B cell (primary cell): ENCODE results near the gene NTSR2. TPM values are rescaled to one million over a fixed set of nuclear protein-coding genes. Genes with fewer than 3 reads are reported as not detected.

Source experiments
- ATAC-seq: fragments of 200-7000 bp; cut with Tn5 transposase; one replicate; pipeline ENCODE4 v1.10.0; 2021; ENCODE audit warnings: low read depth, mild to moderate bottlenecking, moderate number of reproducible peaks, moderate library complexity
- CTCF ChIA-PET: fragments of 350-600 bp; sonication (Branson Sonifier 250); formaldehyde crosslinking; loops from one replicate; lab custom pipeline; 2021; ENCODE audit warnings: antibody characterized with exemption, inconsistent platforms; lab: Charles Lee
- POLR2A ChIA-PET: fragments of 350-600 bp; sonication (Branson Sonifier 250); formaldehyde crosslinking; loops from one replicate; lab custom pipeline; 2021; ENCODE audit warnings: antibody characterized with exemption; lab: Charles Lee
- DNase-seq: peaks from one replicate; pipeline ENCODE4 v3.0.0; 2013
- H2AFZ ChIP-seq: 2 replicates; pipeline ENCODE4 v1.6.1; 2012; ENCODE audit warnings: mild to moderate bottlenecking, low read depth, low read length; ENCODE audit not compliant: insufficient read depth, poor library complexity, severe bottlenecking
- H3K27ac ChIP-seq, 2 donors: 1 replicate in 1 of 2; 2 replicates in 1 of 2; pipeline ENCODE4 v1.5.1; 2012 to 2013; ENCODE audit warnings: low read length in 2 of 2, mild to moderate bottlenecking in 2 of 2, moderate library complexity in 1 of 2
- H3K27me3 ChIP-seq, 4 experiments: fragments of 200-600 bp in 1 of 4; sonication (generic) in 1 of 4; replicated peaks in 1 of 4; 1 replicate in 2 of 4; 2 replicates in 2 of 4; pipeline versions ENCODE4 v1.6.1 to v1.7.0; 2013 to 2016; ENCODE audit warnings: low read length in 3 of 4, mild to moderate bottlenecking in 2 of 4, mixed read lengths in 1 of 4, moderate library complexity in 1 of 4; ENCODE audit not compliant: insufficient read depth in 4 of 4, control insufficient read depth in 3 of 4; ENCODE audit errors: control extremely low read depth in 1 of 4
- H3K36me3 ChIP-seq, 2 experiments: replicated peaks in 1 of 2; 1 replicate in 1 of 2; 2 replicates in 1 of 2; pipeline versions ENCODE4 v1.6.1 to v1.7.1; 2013; ENCODE audit warnings: low read length in 1 of 2; ENCODE audit not compliant: insufficient read depth in 2 of 2, control insufficient read depth in 1 of 2; ENCODE audit errors: control extremely low read depth in 1 of 2, extremely low read depth in 1 of 2
- H3K4me1 ChIP-seq, 2 donors: fragments of 200-600 bp in 1 of 2; sonication (generic) in 1 of 2; 1 replicate in 1 of 2; 2 replicates in 1 of 2; pipeline versions ENCODE4 v1.5.1 to v1.6.1; 2013 to 2017; ENCODE audit warnings: low read length in 2 of 2; ENCODE audit not compliant: control insufficient read depth in 2 of 2, insufficient read depth in 2 of 2
- H3K4me2 ChIP-seq: replicated peaks from 2 replicates; pipeline ENCODE3; 2012; ENCODE audit warnings: mild to moderate bottlenecking, low read depth, low read length; ENCODE audit not compliant: poor library complexity, severe bottlenecking
- H3K4me3 ChIP-seq, 5 experiments: fragments of 200-600 bp in 1 of 5; sonication (generic) in 1 of 5; 1 replicate in 3 of 5; 2 replicates in 2 of 5; pipeline versions ENCODE4 v1.5.1 to v1.7.0; 2011 to 2016; ENCODE audit warnings: low read length in 4 of 5, mild to moderate bottlenecking in 4 of 5, low read depth in 2 of 5, control low read depth in 1 of 5, moderate library complexity in 1 of 5; ENCODE audit not compliant: insufficient read depth in 1 of 5; ENCODE audit errors: control extremely low read depth in 1 of 5, extremely low read depth in 1 of 5
- H3K79me2 ChIP-seq: fragments of 200-600 bp; sonication (generic); one replicate; pipeline ENCODE4 v1.6.0; 2016; ENCODE audit warnings: low read length; ENCODE audit not compliant: control insufficient read depth, insufficient read depth
- H3K9ac ChIP-seq: fragments of 200-600 bp; sonication (generic); 2 replicates; pipeline ENCODE4 v1.6.1; 2017; ENCODE audit warnings: mild to moderate bottlenecking, low read length, moderate library complexity
- H3K9me3 ChIP-seq, 3 donors: one replicate each; pipeline versions ENCODE4 v1.6.1 to v1.7.1; 2013; ENCODE audit warnings: low read length in 2 of 3; ENCODE audit not compliant: control insufficient read depth in 2 of 3, insufficient read depth in 1 of 3; ENCODE audit errors: control extremely low read depth in 1 of 3
- H4K20me1 ChIP-seq: 2 replicates; pipeline ENCODE4 v1.6.0; 2012; ENCODE audit warnings: mild to moderate bottlenecking, low read length; ENCODE audit not compliant: insufficient read depth, control insufficient read depth, poor library complexity, severe bottlenecking
- H3K27ac Mint-ChIP-seq: one replicate; pipeline ENCODE4 v1.8.0; 2021; ENCODE audit warnings: mixed read lengths
- H3K27me3 Mint-ChIP-seq: one replicate; pipeline ENCODE4 v1.8.0; 2021; ENCODE audit warnings: mixed read lengths
- H3K4me1 Mint-ChIP-seq: one replicate; pipeline ENCODE4 v1.8.0; 2021; ENCODE audit warnings: mixed read lengths
- H3K4me3 Mint-ChIP-seq: one replicate; pipeline ENCODE4 v1.8.0; 2021; ENCODE audit warnings: mixed read lengths
- H3K9me3 Mint-ChIP-seq: one replicate; pipeline ENCODE4 v1.8.0; 2022; ENCODE audit warnings: mixed read lengths; ENCODE audit not compliant: insufficient read depth
- EZH2 ChIP-seq: IDR thresholded peaks from 2 replicates; pipeline ENCODE4 v1.6.1; 2012; ENCODE audit warnings: borderline replicate concordance, low read depth, mild to moderate bottlenecking, moderate library complexity, low read length; ENCODE audit not compliant: insufficient read depth, poor library complexity, severe bottlenecking
- WGBS: methylation state at CpG from one replicate; pipeline ENCODE4 v1.1.5; 2013; ENCODE audit warnings: missing lambda C conversion rate; ENCODE audit not compliant: insufficient coverage; 5-methylcytosine and 5-hydroxymethylcytosine counted together
- intact Hi-C: fragments of 100-400 bp; cut with micrococcal nuclease; formaldehyde crosslinking; loops from one replicate; pipeline ENCODE4 v1.10.0; 2022
- polyA plus RNA-seq: library from polyadenylated mRNA; depleted of rRNA; stranded (reverse); fragments of >200 nt; gene quantifications from 2 replicates; pipeline ENCODE4 v1.2.3, GENCODE V29; 2012
- total RNA-seq, 2 donors: library from RNA; stranded (reverse); fragments of 120-200 nt in 1 of 2; gene quantifications; 1 replicate in 1 of 2; 2 replicates in 1 of 2; pipeline versions ENCODE4 v1.2.3 to v1.2.4, GENCODE V29; 2013 to 2022
- TF ChIP-seq, protein P1 (sequence below): fragments of 200-600 bp; IDR thresholded peaks from one replicate; pipeline ENCODE4 v1.8.0; 2022; ENCODE audit warnings: antibody characterized with exemption, mild to moderate bottlenecking

The NTSR2 gene
- total and polyA plus RNA-seq, 2 donors (not counting 1 experiment from before 2014, with no cell fraction given) = not detected

DNA sequence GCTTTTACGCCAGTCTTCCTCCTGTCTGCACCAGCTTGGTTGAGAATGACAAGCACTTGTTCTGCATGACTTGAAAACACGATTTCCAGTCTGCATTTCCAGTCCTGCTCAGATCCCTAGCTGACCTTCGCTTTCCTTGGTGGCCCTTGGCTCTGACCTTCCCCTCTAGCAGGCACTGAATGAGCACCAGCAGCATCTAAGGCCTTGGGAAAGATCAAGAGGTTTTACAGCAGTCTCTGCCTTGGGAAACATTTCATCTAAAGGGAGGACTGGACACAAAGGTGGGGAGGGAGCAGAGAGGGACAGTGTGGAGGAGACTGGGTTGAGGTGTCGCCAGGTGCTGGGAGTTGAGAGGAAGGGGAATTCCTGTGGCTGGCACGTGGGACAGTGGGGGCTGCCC is 30.5 kb downstream of the NTSR2 start:
- peaks cover 0 to 2% (median 0%) of the 10 kb centered on the region in 4 experiments for H3K27me3 ChIP-seq
- DNase-seq = no peak
- Mint-ChIP-seq H3K27ac (no peak overlapping the region), H3K4me3 (no peak overlapping the region), H3K4me1 (no peaks in the 10 kb centered on the region), H3K27me3 (peaks cover 18% of the 10 kb centered on the region), H3K9me3 (no peaks in the 10 kb centered on the region)
- CTCF ChIA-PET = no interaction called here
- no peaks in the 10 kb centered on the region for H3K9me3 ChIP-seq
- intact Hi-C loops = no loop called here
- TF ChIP-seq, protein P1, sequence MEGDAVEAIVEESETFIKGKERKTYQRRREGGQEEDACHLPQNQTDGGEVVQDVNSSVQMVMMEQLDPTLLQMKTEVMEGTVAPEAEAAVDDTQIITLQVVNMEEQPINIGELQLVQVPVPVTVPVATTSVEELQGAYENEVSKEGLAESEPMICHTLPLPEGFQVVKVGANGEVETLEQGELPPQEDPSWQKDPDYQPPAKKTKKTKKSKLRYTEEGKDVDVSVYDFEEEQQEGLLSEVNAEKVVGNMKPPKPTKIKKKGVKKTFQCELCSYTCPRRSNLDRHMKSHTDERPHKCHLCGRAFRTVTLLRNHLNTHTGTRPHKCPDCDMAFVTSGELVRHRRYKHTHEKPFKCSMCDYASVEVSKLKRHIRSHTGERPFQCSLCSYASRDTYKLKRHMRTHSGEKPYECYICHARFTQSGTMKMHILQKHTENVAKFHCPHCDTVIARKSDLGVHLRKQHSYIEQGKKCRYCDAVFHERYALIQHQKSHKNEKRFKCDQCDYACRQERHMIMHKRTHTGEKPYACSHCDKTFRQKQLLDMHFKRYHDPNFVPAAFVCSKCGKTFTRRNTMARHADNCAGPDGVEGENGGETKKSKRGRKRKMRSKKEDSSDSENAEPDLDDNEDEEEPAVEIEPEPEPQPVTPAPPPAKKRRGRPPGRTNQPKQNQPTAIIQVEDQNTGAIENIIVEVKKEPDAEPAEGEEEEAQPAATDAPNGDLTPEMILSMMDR = no peak
- no peak for TF ChIP-seq EZH2
- POLR2A ChIA-PET = no interaction called here
- no peaks in the 10 kb centered on the region for H4K20me1 ChIP-seq
- ATAC-seq = no peak
- H3K79me2 ChIP-seq = no peaks in the 10 kb centered on the region
- 74% methylated on average over 5 of the region's 5 CpGs for WGBS
- no peak overlapping the region for H3K27ac ChIP-seq
- no peak overlapping the region for H3K4me2 ChIP-seq
- H3K36me3 ChIP-seq = no peaks in the 10 kb centered on the region
- no peak overlapping the region for H2AFZ ChIP-seq
- no peaks in the 10 kb centered on the region for H3K4me1 ChIP-seq
- H3K9ac ChIP-seq = no peak overlapping the region
- no peak overlapping the region for H3K4me3 ChIP-seq

DNA sequence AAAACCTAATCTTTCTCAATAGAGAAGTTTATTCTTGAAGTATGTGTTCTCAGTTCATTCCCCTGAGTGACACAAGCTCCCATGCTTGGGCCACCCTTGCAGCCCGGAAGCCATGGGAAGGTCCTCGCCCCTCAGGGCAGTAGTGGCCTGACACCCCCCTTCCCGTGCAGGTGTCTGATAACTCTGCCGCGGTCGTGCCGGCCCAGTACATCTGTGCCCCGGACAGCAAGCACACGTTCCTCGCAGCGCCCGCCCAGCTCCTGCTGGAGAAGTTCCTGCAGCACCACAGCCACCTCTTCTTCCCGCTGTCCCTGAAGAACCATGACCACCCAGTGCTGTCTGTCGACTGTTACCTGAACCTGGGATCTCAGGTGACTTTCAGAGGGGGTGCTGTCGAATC is 32.4 kb downstream of the NTSR2 start:
- Mint-ChIP-seq H3K4me1 (no peaks in the 10 kb centered on the region), H3K27me3 (peaks cover 9% of the 10 kb centered on the region), H3K9me3 (no peaks in the 10 kb centered on the region), H3K27ac (no peak overlapping the region), H3K4me3 (no peak overlapping the region)
- DNase-seq (no peak), ATAC-seq (no peak)
- POLR2A ChIA-PET = no interaction called here
- CTCF ChIA-PET = interaction anchor here (1.1 kb wide), 1 partner anchor 79 kb away, joined by 3 read pairs; no protein-coding TSS in a partner anchor
- no peak overlapping the region for H3K27ac ChIP-seq
- no peaks in the 10 kb centered on the region for H3K36me3 ChIP-seq
- no peak overlapping the region for H3K4me3 ChIP-seq
- H3K27me3 ChIP-seq = no peaks in the 10 kb centered on the region
- intact Hi-C loops = no loop called here
- H3K4me2 ChIP-seq = no peak overlapping the region
- 88% methylated on average over 11 of the region's 15 CpGs for WGBS
- H4K20me1 ChIP-seq = no peaks in the 10 kb centered on the region
- H3K79me2 ChIP-seq = no peaks in the 10 kb centered on the region
- no peak for TF ChIP-seq EZH2
- TF ChIP-seq, protein P1 = no peak
- no peak overlapping the region for H3K9ac ChIP-seq
- no peak overlapping the region for H2AFZ ChIP-seq
- H3K9me3 ChIP-seq = no peaks in the 10 kb centered on the region
- H3K4me1 ChIP-seq = no peaks in the 10 kb centered on the region
